ENCODE results near the gene SLC39A1.

GRCh38 chr1:153976819-153977249 lies 13.5 kb upstream of the SLC39A1 start:
- TF ChIP-seq CTCF (IDR thresholded peaks at IDR 0.05): no peak
- no peak for TF ChIP-seq POLR2A (IDR thresholded peaks at IDR 0.05)
